GM19324 (cell line): ENCODE measurements around the gene CYP20A1.
"Not testable (repeated sequence)": the region's sequence is repeated elsewhere in the genome, so short reads cannot be mapped to it uniquely, and the experiment has no call there.

Source experiments
- ATAC-seq: cut with Tn5 transposase; IDR thresholded peaks from one replicate; pipeline ENCODE4 v1.9.1; 2021; ENCODE audit warnings: mild to moderate bottlenecking, moderate library complexity; ENCODE audit not compliant: unreplicated experiment, low FRiP score

Gene CYP20A1

GRCh38 chr2:203238704-203239526 lies at the start of gene CYP20A1:
Gene CYP20A1 (plus strand): TSS chr2:203239018. CDS start chr2:203239063, 45 bp downstream.
- ATAC-seq, result peak; percentile 92

DNA sequence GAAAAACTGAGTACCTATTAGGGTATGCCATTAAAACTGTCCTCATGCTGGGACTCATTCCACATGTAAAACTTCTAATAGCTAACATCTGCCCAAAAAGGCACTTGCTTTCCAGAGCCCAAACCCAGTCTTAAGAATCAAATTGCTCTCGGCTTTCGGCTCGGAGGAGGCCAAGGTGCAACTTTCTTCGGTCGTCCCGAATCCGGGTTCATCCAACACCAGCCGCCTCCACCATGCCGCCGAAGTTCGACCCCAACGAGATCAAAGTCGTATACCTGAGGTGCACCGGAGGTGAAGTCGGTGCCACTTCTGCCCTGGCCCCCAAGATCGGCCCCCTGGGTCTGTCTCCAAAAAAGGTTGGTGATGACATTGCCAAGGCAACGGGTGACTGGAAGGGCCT lies 48.3 kb upstream of the CYP20A1 start:
- not testable (repeated sequence) for ATAC-seq

- not testable (repeated sequence) for ATAC-seq
Observed at GRCh38 chr2:203191026-203191425, 47.8 kb upstream of the CYP20A1 start.

- ATAC-seq, result no peak
Observed at GRCh38 chr2:203191961-203192360, 46.9 kb upstream of the CYP20A1 start.

GRCh38 chr2:203195331-203196036 lies 43.3 kb upstream of the CYP20A1 start:
- ATAC-seq, result no peak

GRCh38 chr2:203200866-203201265 lies 38.0 kb upstream of the CYP20A1 start:
- ATAC-seq, result no peak

DNA sequence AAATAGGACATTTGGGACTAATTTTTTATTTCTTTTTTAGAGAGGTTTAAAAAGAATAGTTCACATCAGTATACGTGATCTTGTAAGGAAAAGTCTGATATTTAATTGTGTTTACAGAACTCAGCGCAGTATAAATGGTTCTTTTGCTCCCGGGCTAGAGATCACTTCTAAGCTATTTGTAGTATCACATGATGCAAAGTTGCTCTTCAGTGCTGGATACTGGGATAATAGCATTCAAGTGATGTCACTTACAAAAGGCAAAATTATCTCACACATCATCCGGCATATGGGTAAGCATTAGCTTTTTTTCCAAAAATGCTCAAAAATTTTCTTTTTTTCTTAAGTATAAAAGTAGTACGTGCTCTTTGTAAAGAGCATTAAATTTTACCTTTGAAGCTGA lies 37.4 kb upstream of the CYP20A1 start:
- no peak for ATAC-seq

DNA sequence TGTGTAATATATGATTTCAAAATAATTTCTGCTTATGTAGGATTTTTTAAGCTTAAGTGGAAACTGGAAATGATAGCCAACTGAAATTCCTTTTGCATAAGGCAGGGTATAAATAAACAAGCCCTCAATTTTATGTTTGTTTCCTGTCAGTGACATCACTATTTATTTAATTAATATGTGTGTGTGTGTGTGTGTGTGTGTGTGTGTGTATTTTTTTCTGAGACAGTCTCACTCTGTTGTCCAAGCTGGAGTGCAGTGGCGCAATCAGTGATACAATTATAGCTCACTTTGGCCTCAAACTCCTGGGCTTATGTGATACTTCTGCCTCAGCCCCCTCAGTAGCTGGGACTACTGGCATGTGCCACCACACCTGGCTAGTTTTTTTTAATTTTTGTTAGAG lies 29.3 kb upstream of the CYP20A1 start:
- no peak for ATAC-seq

- no peak for ATAC-seq
Observed at GRCh38 chr2:203225423-203226039, 13.3 kb upstream of the CYP20A1 start.

DNA sequence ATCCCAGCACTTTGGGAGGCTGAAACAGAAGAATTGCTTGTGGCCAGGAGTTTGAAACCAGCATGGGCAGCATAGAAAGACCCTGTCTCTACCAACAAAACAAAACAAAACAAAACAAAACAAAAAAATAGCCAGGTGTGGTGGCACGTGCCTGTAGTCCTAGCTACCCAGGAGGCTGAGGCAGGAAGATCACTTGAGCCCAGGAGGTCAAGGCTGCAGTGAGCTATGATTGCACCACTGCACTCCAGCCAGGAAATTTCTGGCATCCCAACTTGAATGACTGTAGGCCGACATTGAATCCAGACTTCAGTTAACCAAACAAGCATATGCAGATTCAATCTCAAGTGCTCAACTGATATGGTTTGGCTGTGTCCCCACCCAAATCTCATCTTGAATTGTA lies 9.1 kb upstream of the CYP20A1 start:
- ATAC-seq, result not testable (repeated sequence)

DNA sequence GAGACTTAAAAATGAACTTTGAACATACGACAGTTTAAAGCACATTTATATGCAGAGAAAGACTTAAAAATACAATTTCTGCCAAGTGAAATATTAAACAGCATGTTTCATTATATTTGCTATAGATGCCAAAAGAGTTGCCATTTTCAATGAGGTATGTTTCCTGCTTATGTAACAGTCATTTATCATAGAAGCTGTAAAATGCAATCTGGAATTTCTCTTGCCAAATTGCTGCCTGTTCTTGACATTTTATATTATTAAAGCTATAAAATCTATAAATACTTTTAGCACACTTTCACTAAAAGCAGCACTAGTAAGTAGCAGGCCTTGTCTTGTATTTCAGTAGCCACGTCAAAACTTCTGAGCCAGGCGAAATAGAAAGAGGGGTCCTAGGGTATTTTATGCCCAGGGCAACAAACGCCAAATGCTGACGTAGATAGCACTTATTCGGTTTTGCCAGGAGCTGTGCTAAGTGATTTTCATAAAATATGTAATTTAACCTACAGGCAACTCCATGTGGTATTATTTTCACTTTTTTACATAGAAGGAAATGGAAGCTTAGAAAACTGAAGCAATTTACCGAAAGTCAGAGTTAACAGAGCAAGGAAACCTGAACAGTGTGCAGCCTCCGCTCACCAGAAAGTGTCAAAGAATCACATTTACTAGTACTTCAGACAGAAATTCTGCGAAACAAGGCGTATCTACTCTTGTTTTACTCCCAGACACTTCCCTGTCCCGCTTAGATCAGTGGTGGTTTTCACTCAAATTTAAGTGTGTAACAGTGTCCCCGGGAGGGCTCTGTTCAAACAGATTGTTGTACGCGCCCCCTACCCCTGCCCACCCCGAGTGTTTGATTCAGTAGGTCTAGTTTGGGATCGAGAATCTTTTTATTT lies 1.2 kb upstream of the CYP20A1 start:
- no peak for ATAC-seq

DNA sequence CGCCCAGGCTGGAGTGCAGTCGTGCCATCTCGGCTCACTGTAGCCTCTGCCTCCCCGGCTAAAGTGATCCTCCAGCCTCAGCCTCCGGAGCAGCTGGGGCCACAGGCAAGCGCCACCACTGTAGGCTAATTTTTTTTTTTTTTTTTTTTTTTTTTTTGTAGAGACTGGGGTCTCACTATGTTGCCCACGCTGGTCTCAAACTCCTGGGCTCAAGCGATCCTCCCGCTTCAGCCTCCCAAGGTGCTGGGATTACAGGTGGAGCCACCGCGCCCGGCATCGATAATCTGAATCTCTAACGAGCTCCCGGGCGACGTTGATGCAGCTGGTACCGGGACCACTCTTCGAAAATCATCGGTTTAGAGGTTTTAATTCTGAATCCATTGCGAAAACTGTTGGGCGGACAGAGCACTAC lies 520 bp upstream of the CYP20A1 start:
- no peak for ATAC-seq

DNA sequence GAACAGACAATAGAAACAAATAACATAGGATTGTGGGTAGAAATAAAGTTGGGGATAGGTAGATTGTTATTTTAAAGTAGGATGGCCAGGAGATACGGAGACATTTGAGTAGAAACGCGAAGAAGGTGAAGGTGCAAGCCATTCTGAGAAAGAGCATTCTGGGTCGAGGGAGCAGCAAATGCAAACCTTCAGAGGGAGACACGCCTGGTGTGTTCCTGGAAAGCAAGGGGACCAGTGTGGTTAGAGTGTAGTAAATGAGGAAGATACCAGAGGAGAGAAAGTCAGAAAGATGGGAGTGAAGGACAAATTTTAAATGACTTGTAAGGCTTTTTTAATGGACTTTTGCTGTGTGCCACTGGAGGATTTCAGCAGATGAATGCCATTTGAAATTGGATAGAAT lies 1.7 kb downstream of the CYP20A1 start:
- ATAC-seq, result no peak

DNA sequence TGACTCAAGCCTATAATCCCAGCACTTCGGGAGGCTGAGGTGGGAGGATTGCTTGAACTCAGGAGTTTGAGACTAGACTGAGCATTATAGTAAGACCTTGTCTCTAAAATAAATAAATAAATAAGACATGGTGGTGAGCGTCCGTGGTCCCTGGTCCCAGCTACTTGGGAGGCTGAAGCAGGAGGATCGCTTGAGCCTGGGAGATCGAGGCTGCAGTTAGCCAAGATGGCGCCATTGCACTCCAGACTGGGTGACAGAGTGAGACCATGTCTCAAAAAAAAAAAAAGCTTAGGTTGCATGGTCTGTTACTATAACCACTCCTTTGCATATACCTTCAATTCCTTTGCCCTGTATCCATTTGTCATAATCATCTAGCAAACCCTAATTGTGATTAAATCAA lies 3.7 kb downstream of the CYP20A1 start:
- no peak for ATAC-seq

DNA sequence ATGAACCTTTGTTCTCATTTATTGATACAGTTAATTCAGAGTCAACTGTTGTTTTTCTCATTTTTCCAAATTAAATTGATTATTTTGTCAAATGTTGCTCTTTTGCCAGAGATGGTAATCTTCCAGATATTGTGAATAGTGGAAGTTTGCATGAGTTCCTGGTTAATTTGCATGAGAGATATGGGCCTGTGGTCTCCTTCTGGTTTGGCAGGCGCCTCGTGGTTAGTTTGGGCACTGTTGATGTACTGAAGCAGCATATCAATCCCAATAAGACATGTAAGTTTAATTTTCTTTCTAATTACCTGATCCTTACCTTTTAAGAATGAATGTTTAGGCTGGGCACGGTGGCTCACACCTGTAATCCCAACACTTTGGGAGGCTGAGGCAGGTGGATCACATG lies 7.8 kb downstream of the CYP20A1 start:
- ATAC-seq, result no peak

DNA sequence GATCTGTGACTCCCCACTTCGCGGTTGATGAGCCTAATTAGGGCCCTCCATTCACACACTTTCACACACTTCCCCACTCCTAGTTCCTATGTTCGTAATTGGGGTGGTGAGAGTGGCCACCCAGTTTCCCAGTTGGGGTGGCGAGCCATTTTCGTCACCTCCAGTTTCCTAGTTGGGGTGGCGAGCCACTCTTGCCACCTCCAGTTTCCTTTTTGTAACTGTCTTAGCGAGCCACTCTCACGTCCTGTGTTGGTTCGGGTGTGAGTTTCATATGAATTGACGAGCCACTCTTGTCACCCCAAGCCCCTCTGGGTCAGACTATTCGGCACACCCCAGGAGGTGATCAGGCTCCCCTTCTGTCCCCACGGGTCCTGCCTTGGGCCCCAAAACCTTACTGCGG lies 14.0 kb downstream of the CYP20A1 start:
- no peak for ATAC-seq

- not testable (repeated sequence) for ATAC-seq
Observed at GRCh38 chr2:203253422-203254095, 14.7 kb downstream of the CYP20A1 start.

GRCh38 chr2:203261326-203262159 lies 22.7 kb downstream of the CYP20A1 start:
- ATAC-seq, result no peak

- no peak for ATAC-seq
Observed at GRCh38 chr2:203279288-203279687, 40.5 kb downstream of the CYP20A1 start.
